T-helper 17 cell (primary cell): ENCODE measurements around the gene CDH11. TPM values are rescaled to one million over a fixed set of nuclear protein-coding genes. Genes with fewer than 3 reads are reported as not detected.

ENCODE experiments used
- ATAC-seq: fragments of 150-1000 bp; cut with Tn5 transposase; 2 replicates; pipeline ENCODE4 v1.10.0; 2021; ENCODE audit warnings: mild to moderate bottlenecking, moderate library complexity
- DNase-seq, 3 donors: peaks; one replicate each; pipeline versions ENCODE4 v3.0.0 to v3.0.0-alpha.2; 2020 to 2021
- H3K9me3 ChIP-seq: one replicate; pipeline ENCODE4 v1.7.0; 2013; ENCODE audit warnings: low read length, mild to moderate bottlenecking; ENCODE audit not compliant: control insufficient read depth, poor library complexity, severe bottlenecking
- H3K27ac Mint-ChIP-seq: one replicate; pipeline ENCODE4 v1.8.0; 2022; ENCODE audit warnings: mild to moderate bottlenecking, moderate library complexity, mixed read lengths
- H3K27me3 Mint-ChIP-seq: one replicate; pipeline ENCODE4 v1.8.0; 2022; ENCODE audit warnings: mixed read lengths
- H3K36me3 Mint-ChIP-seq: one replicate; pipeline ENCODE4 v1.8.0; 2022; ENCODE audit warnings: low read depth, mixed read lengths
- H3K4me1 Mint-ChIP-seq: one replicate; pipeline ENCODE4 v1.8.0; 2022; ENCODE audit warnings: mild to moderate bottlenecking, mixed read lengths
- H3K4me3 Mint-ChIP-seq: one replicate; pipeline ENCODE4 v1.8.0; 2022; ENCODE audit warnings: mild to moderate bottlenecking, moderate library complexity, mixed read lengths
- total RNA-seq, 4 donors: library from RNA in 2 of 4; stranded (reverse) in 2 of 4; gene quantifications; one replicate each; pipeline ENCODE4 v1.2.3 and lab custom pipeline; 2022 to 2026

CDH11 gene
- total RNA-seq, 2 donors from 2014 or later: not detected

GRCh38 chr16:64919141-64919540 is 202.7 kb downstream of the CDH11 start:
- H3K9me3 ChIP-seq: no peaks in the 10 kb centered on the region
- DNase-seq (no peak), ATAC-seq (no peak)
- H3K27me3 Mint-ChIP-seq: no peaks in the 10 kb centered on the region
- H3K36me3 Mint-ChIP-seq: no peaks in the 10 kb centered on the region
- no peaks in the 10 kb centered on the region for H3K4me1 Mint-ChIP-seq
- H3K27ac Mint-ChIP-seq: no peak overlapping the region
- no peak overlapping the region for H3K4me3 Mint-ChIP-seq

GRCh38 chr16:64916051-64916450 is 205.8 kb downstream of the CDH11 start:
- no peak overlapping the region for H3K27ac Mint-ChIP-seq
- DNase-seq (no peak), ATAC-seq (no peak)
- no peaks in the 10 kb centered on the region for H3K4me1 Mint-ChIP-seq
- H3K9me3 ChIP-seq: no peaks in the 10 kb centered on the region
- H3K36me3 Mint-ChIP-seq: no peaks in the 10 kb centered on the region
- no peaks in the 10 kb centered on the region for H3K27me3 Mint-ChIP-seq
- H3K4me3 Mint-ChIP-seq: no peak overlapping the region

DNA sequence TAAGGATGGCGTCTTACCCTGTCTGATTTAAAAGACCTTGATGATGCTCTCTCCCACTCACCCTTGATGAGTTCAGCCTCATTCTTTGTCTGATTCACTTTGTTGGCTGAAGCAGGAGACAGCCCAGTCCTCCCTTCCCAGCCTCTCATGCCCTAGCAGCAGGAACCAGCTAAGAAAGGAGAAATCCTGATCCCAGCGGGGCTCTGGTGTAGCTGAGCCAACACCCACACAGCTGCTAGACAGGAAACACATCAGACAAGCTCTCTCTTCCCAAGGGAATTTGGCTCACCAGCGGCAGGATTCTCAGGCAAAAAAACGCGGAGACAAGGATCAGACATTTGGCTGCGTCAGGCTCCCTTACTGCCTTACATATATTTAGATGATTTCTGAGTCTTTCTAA is 211.5 kb downstream of the CDH11 start:
- no peak overlapping the region for H3K27ac Mint-ChIP-seq
- H3K4me1 Mint-ChIP-seq: no peaks in the 10 kb centered on the region
- H3K36me3 Mint-ChIP-seq: no peaks in the 10 kb centered on the region
- H3K4me3 Mint-ChIP-seq: no peak overlapping the region
- H3K27me3 Mint-ChIP-seq: no peaks in the 10 kb centered on the region
- H3K9me3 ChIP-seq: peaks cover 8% of the 10 kb centered on the region
- ATAC-seq (no peak), DNase-seq (no peak)

GRCh38 chr16:64907844-64908243 is 214.0 kb downstream of the CDH11 start:
- Mint-ChIP-seq H3K27me3 (no peaks in the 10 kb centered on the region), H3K36me3 (no peaks in the 10 kb centered on the region), H3K27ac (no peak overlapping the region), H3K4me1 (no peaks in the 10 kb centered on the region), H3K4me3 (no peak overlapping the region)
- ATAC-seq (no peak), DNase-seq (no peak)
- H3K9me3 ChIP-seq: peaks cover 8% of the 10 kb centered on the region

- ATAC-seq (no peak), DNase-seq (no peak)
- H3K27ac Mint-ChIP-seq: no peak overlapping the region
- H3K4me3 Mint-ChIP-seq: no peak overlapping the region
- no peaks in the 10 kb centered on the region for H3K4me1 Mint-ChIP-seq
- H3K9me3 ChIP-seq: peaks cover 8% of the 10 kb centered on the region
- no peaks in the 10 kb centered on the region for H3K36me3 Mint-ChIP-seq
- no peaks in the 10 kb centered on the region for H3K27me3 Mint-ChIP-seq
Observed at GRCh38 chr16:64903770-64904169, 218.1 kb downstream of the CDH11 start.

- DNase-seq: no peak
Observed at GRCh38 chr16:64900517-64900916, 221.3 kb downstream of the CDH11 start.

GRCh38 chr16:64900019-64900418 is 221.8 kb downstream of the CDH11 start:
- Mint-ChIP-seq H3K36me3 (no peaks in the 10 kb centered on the region), H3K4me1 (no peaks in the 10 kb centered on the region), H3K27me3 (no peaks in the 10 kb centered on the region), H3K27ac (no peak overlapping the region), H3K4me3 (no peak overlapping the region)
- DNase-seq: no peak
- ATAC-seq: no peak
- H3K9me3 ChIP-seq: no peaks in the 10 kb centered on the region

More at GRCh38 chr16:64900517-64900916, 221.3 kb downstream of the CDH11 start:
- H3K9me3 ChIP-seq: no peaks in the 10 kb centered on the region
- no peaks in the 10 kb centered on the region for H3K27me3 Mint-ChIP-seq
- no peaks in the 10 kb centered on the region for H3K4me1 Mint-ChIP-seq
- no peak overlapping the region for H3K4me3 Mint-ChIP-seq
- H3K36me3 Mint-ChIP-seq: no peaks in the 10 kb centered on the region
- no peak for ATAC-seq
- no peak overlapping the region for H3K27ac Mint-ChIP-seq

DNA sequence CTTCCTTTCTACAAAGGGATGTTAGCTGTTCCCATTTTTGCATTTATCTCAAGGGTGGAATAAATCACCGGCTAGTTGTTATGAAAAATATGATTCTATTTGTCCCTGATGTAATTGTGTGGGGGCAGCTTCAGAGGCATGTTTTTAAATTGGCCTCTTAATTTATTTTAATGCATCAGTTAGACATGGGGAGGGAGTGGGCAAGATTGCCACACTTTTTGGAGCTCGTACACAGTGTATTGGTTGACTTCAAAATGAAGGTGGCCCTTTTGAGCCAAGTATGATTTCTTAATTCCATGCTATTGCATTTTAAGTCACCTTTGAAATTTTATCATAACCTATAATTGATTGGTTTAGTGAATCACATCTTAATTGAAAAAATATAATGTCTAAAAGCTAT is 223.7 kb downstream of the CDH11 start:
- DNase-seq: no peak
- Mint-ChIP-seq H3K4me1 (no peaks in the 10 kb centered on the region), H3K27ac (no peak overlapping the region), H3K4me3 (no peak overlapping the region), H3K27me3 (no peaks in the 10 kb centered on the region), H3K36me3 (no peaks in the 10 kb centered on the region)
- no peak for ATAC-seq
- no peaks in the 10 kb centered on the region for H3K9me3 ChIP-seq
